Caco-2 (cell line): Measurements from ENCODE around the gene ATP9B. TPM values are rescaled to one million over a fixed set of nuclear protein-coding genes. Genes with fewer than 3 reads are reported as not detected.

Source experiments
- BruUV-seq: library from RNA; stranded (reverse); fragments of 400-500 nt; replicated peaks from 2 replicates; lab custom pipeline; 2021; lab: Mats Ljungman, UMichigan
- CTCF ChIA-PET: fragments of 300-600 bp; sonication (Branson Sonifier 250); formaldehyde crosslinking; loops from one replicate; lab custom pipeline; 2022; ENCODE audit warnings: antibody characterized with exemption; lab: Charles Lee
- POLR2A ChIA-PET: fragments of 300-600 bp; sonication (Branson Sonifier 250); formaldehyde crosslinking; loops from one replicate; lab custom pipeline; 2022; ENCODE audit warnings: antibody characterized with exemption; lab: Charles Lee
- DNase-seq, 2 experiments: peaks; one replicate each; pipeline versions ENCODE4 v3.0.0 to v3.0.0-alpha.2; 2020 to 2022
- H3K27me3 ChIP-seq: replicated peaks from 2 replicates; pipeline ENCODE4 v1.6.0; 2011; ENCODE audit warnings: low read length; ENCODE audit not compliant: control insufficient read depth, insufficient read depth
- H3K36me3 ChIP-seq: 2 replicates; pipeline ENCODE4 v1.5.1; 2011; ENCODE audit warnings: low read length; ENCODE audit not compliant: control insufficient read depth, insufficient read depth
- H3K4me1 ChIP-seq: fragments of 250-450 bp; sonication (Bioruptor Pico); 2 replicates; pipeline ENCODE4 v1.5.1; 2020; ENCODE audit warnings: mild to moderate bottlenecking
- H3K4me3 ChIP-seq: 2 replicates; pipeline ENCODE4 v1.5.1; 2011; ENCODE audit warnings: low read depth, mild to moderate bottlenecking, control low read depth, low read length
- H3K9me3 ChIP-seq: fragments of 250-450 bp; sonication (Bioruptor Pico); 2 replicates; pipeline ENCODE4 v1.5.1; 2020; ENCODE audit warnings: mild to moderate bottlenecking, moderate library complexity
- H3K27ac Mint-ChIP-seq: one replicate; pipeline ENCODE4 v1.8.0; 2022; ENCODE audit warnings: mixed read lengths; ENCODE audit not compliant: unreplicated experiment
- H3K27me3 Mint-ChIP-seq: one replicate; pipeline ENCODE4 v1.8.0; 2022; ENCODE audit warnings: mixed read lengths; ENCODE audit not compliant: insufficient read depth, unreplicated experiment
- H3K36me3 Mint-ChIP-seq: one replicate; pipeline ENCODE4 v1.8.0; 2022; ENCODE audit warnings: mild to moderate bottlenecking, mixed read lengths; ENCODE audit not compliant: insufficient read depth, unreplicated experiment
- H3K4me1 Mint-ChIP-seq: one replicate; pipeline ENCODE4 v1.8.0; 2022; ENCODE audit warnings: low read depth, mixed read lengths; ENCODE audit not compliant: unreplicated experiment
- H3K4me3 Mint-ChIP-seq: one replicate; pipeline ENCODE4 v1.8.0; 2022; ENCODE audit warnings: mild to moderate bottlenecking, moderate library complexity, mixed read lengths; ENCODE audit not compliant: unreplicated experiment
- H3K9me3 Mint-ChIP-seq: one replicate; pipeline ENCODE4 v1.8.0; 2022; ENCODE audit warnings: mixed read lengths; ENCODE audit not compliant: unreplicated experiment
- CTCF ChIP-seq, 2 experiments: fragments of 200-600 bp in 1 of 2; IDR thresholded peaks; 1 replicate in 1 of 2; 2 replicates in 1 of 2; pipeline versions ENCODE4 v1.5.1 to v1.8.0; 2011 to 2022; ENCODE audit warnings: antibody characterized with exemption in 1 of 2, control low read depth in 1 of 2, inconsistent platforms in 1 of 2, low read depth in 1 of 2, low read length in 1 of 2, mild to moderate bottlenecking in 1 of 2, moderate library complexity in 1 of 2; ENCODE audit not compliant: insufficient read depth in 1 of 2, severe bottlenecking in 1 of 2, unreplicated experiment in 1 of 2
- intact Hi-C: fragments of 100-400 bp; cut with micrococcal nuclease; formaldehyde crosslinking; loops from one replicate; pipeline ENCODE4 v1.10.0; 2022; ENCODE audit not compliant: unreplicated experiment
- total RNA-seq: library from RNA; stranded (reverse); gene quantifications from 2 replicates; pipeline ENCODE4 v1.2.3, GENCODE V29; 2022

ATP9B gene
- total RNA-seq, 1 experiment from 2014 or later = 15.8 TPM

GRCh38 chr18:79173742-79174141 is 104.5 kb downstream of the ATP9B start:
- H3K9me3 ChIP-seq = no peaks in the 10 kb centered on the region
- no peaks in the 10 kb centered on the region; the same call in 1 of the 2 replicates for H3K36me3 ChIP-seq
- Mint-ChIP-seq H3K36me3 (no peaks in the 10 kb centered on the region), H3K4me3 (no peak overlapping the region), H3K9me3 (no peaks in the 10 kb centered on the region), H3K27me3 (no peaks in the 10 kb centered on the region), H3K4me1 (no peaks in the 10 kb centered on the region), H3K27ac (no peak overlapping the region)
- H3K4me3 ChIP-seq = no peak overlapping the region
- intact Hi-C loops = no loop called here
- no peaks in the 10 kb centered on the region for H3K27me3 ChIP-seq
- ChIA-PET POLR2A (no interaction called here), CTCF (no interaction called here)
- TF ChIP-seq CTCF (IDR thresholded peaks at IDR 0.05; ENCODE audit: insufficient read depth in 1 of 2, low read depth in 1 of 2, low read length in 1 of 2, severe bottlenecking in 1 of 2, unreplicated experiment in 1 of 2) = no peak
- no peak for DNase-seq
- no peaks in the 10 kb centered on the region for H3K4me1 ChIP-seq
- no TSS peak for BruUV-seq

- no peak overlapping the region for H3K4me3 Mint-ChIP-seq
- no peaks in the 10 kb centered on the region for H3K36me3 Mint-ChIP-seq
- Histone ChIP-seq H3K4me3 (no peak overlapping the region), H3K27me3 (no peaks in the 10 kb centered on the region), H3K4me1 (no peaks in the 10 kb centered on the region), H3K36me3 (no peaks in the 10 kb centered on the region; the same call in 1 of the 2 replicates), H3K9me3 (no peaks in the 10 kb centered on the region)
- H3K9me3 Mint-ChIP-seq = no peaks in the 10 kb centered on the region
- ChIA-PET CTCF (no interaction called here), POLR2A (no interaction called here)
- TF ChIP-seq CTCF (IDR thresholded peaks at IDR 0.05; ENCODE audit: insufficient read depth in 1 of 2, low read depth in 1 of 2, low read length in 1 of 2, severe bottlenecking in 1 of 2, unreplicated experiment in 1 of 2) = no peak
- H3K27me3 Mint-ChIP-seq = no peaks in the 10 kb centered on the region
- BruUV-seq = no TSS peak
- intact Hi-C loops = no loop called here
- no peak overlapping the region for H3K27ac Mint-ChIP-seq
- no peak for DNase-seq
- no peaks in the 10 kb centered on the region for H3K4me1 Mint-ChIP-seq
Observed at GRCh38 chr18:79178113-79178531, 108.9 kb downstream of the ATP9B start.

GRCh38 chr18:79182047-79182713 is 113.0 kb downstream of the ATP9B start:
- no peak for TF ChIP-seq CTCF (IDR thresholded peaks at IDR 0.05; ENCODE audit: insufficient read depth in 1 of 2, low read depth in 1 of 2, low read length in 1 of 2, severe bottlenecking in 1 of 2, unreplicated experiment in 1 of 2)
- no peaks in the 10 kb centered on the region for H3K27me3 ChIP-seq
- Mint-ChIP-seq H3K36me3 (no peaks in the 10 kb centered on the region), H3K4me3 (no peak overlapping the region), H3K27me3 (no peaks in the 10 kb centered on the region), H3K27ac (no peak overlapping the region), H3K4me1 (no peaks in the 10 kb centered on the region), H3K9me3 (no peaks in the 10 kb centered on the region)
- BruUV-seq = no TSS peak
- no peak overlapping the region for H3K4me3 ChIP-seq
- no peaks in the 10 kb centered on the region for H3K4me1 ChIP-seq
- no peaks in the 10 kb centered on the region; the same call in 1 of the 2 replicates for H3K36me3 ChIP-seq
- intact Hi-C loops = no loop called here
- no peaks in the 10 kb centered on the region for H3K9me3 ChIP-seq
- ChIA-PET CTCF (no interaction called here), POLR2A (no interaction called here)
- DNase-seq = no peak
